BE2C (cell line): ENCODE results near the gene RNF40.
A peak's percentile ranks its signal among the peaks of the same experiment; 100 is the strongest.

Source experiments
- DNase-seq: peaks from one replicate; pipeline ENCODE4 v3.0.0-alpha.2; 2020
- H3K27me3 ChIP-seq: fragments of 250-450 bp; sonication (Bioruptor Pico); 2 replicates; pipeline ENCODE4 v1.5.1; 2020; ENCODE audit warnings: mild to moderate bottlenecking
- H3K36me3 ChIP-seq: fragments of 250-450 bp; sonication (Bioruptor Pico); 2 replicates; pipeline ENCODE4 v1.5.1; 2020; ENCODE audit warnings: mild to moderate bottlenecking
- H3K4me1 ChIP-seq: fragments of 250-450 bp; sonication (Bioruptor Pico); 2 replicates; pipeline ENCODE4 v1.5.1; 2020
- H3K4me3 ChIP-seq: 2 replicates; pipeline ENCODE4 v1.5.1; 2011; ENCODE audit warnings: low read depth, low read length
- H3K9me3 ChIP-seq: fragments of 250-450 bp; sonication (Bioruptor Pico); 2 replicates; pipeline ENCODE4 v1.5.1; 2020
- CTCF ChIP-seq: IDR thresholded peaks from 2 replicates; pipeline ENCODE4 v1.5.1; 2012; ENCODE audit warnings: mild to moderate bottlenecking, low read depth, low read length

RNF40 gene

GRCh38 chr16:30775131-30775391 lies 12.9 kb downstream of the RNF40 start:
- H3K4me1 ChIP-seq = peaks cover 3% of the 10 kb centered on the region; the same call in 1 of the 2 replicates
- peaks cover 28% of the 10 kb centered on the region for H3K36me3 ChIP-seq
- no peaks in the 10 kb centered on the region for H3K27me3 ChIP-seq
- H3K9me3 ChIP-seq = no peaks in the 10 kb centered on the region
- no peak for TF ChIP-seq CTCF
- H3K4me3 ChIP-seq = peak overlapping the region; percentile 72
- no peak for DNase-seq

- Histone ChIP-seq H3K27me3 (no peaks in the 10 kb centered on the region), H3K9me3 (no peaks in the 10 kb centered on the region), H3K36me3 (peaks cover 23% of the 10 kb centered on the region), H3K4me3 (peak overlapping the region; percentile 72), H3K4me1 (peaks cover 3% of the 10 kb centered on the region; the same call in 1 of the 2 replicates)
- peak; percentile 88 for DNase-seq
- no peak for TF ChIP-seq CTCF
Measured at GRCh38 chr16:30775392-30776188, 13.5 kb downstream of the RNF40 start.

GRCh38 chr16:30777591-30778297 lies 15.6 kb downstream of the RNF40 start:
- Histone ChIP-seq H3K36me3 (peaks cover 17% of the 10 kb centered on the region), H3K27me3 (no peaks in the 10 kb centered on the region), H3K4me1 (peaks cover 3% of the 10 kb centered on the region; the same call in 1 of the 2 replicates), H3K9me3 (no peaks in the 10 kb centered on the region), H3K4me3 (no peak overlapping the region)
- DNase-seq = no peak
- no peak for TF ChIP-seq CTCF

GRCh38 chr16:30778549-30779244 lies 16.6 kb downstream of the RNF40 start:
- no peaks in the 10 kb centered on the region for H3K27me3 ChIP-seq

GRCh38 chr16:30779596-30779995 lies 17.5 kb downstream of the RNF40 start:
- no peak for TF ChIP-seq CTCF
- no peaks in the 10 kb centered on the region for H3K9me3 ChIP-seq
- no peak overlapping the region for H3K4me3 ChIP-seq
- no peak for DNase-seq
- no peaks in the 10 kb centered on the region for H3K27me3 ChIP-seq
- H3K4me1 ChIP-seq = peaks cover 3% of the 10 kb centered on the region; the same call in 1 of the 2 replicates
- peaks cover 24% of the 10 kb centered on the region for H3K36me3 ChIP-seq

More at GRCh38 chr16:30778549-30779244, 16.6 kb downstream of the RNF40 start:
- no peaks in the 10 kb centered on the region for H3K9me3 ChIP-seq
- peaks cover 23% of the 10 kb centered on the region for H3K36me3 ChIP-seq
- H3K4me3 ChIP-seq = no peak overlapping the region
- DNase-seq = no peak
- TF ChIP-seq CTCF = no peak
- H3K4me1 ChIP-seq = peaks cover 3% of the 10 kb centered on the region; the same call in 1 of the 2 replicates
